HepG2 (cell line): ENCODE measurements around the gene BRMS1. TPM values are rescaled to one million over a fixed set of nuclear protein-coding genes. Genes with fewer than 3 reads are reported as not detected.

Experiments used
- ETV6 ChIP-seq: sonication (generic); formaldehyde crosslinking; conservative IDR thresholded peaks from 2 replicates; pipeline ENCODE4 v1.4.0; 2020; ENCODE audit warnings: missing genetic modification reagents
- MIER3 ChIP-seq: IDR thresholded peaks from 2 replicates; pipeline ENCODE4 v1.6.1; 2016; ENCODE audit warnings: missing compliant biosample characterization, borderline replicate concordance
- ZNF224 ChIP-seq: sonication (generic); formaldehyde crosslinking; IDR thresholded peaks from 2 replicates; pipeline ENCODE4 v1.5.0; 2020; ENCODE audit warnings: mild to moderate bottlenecking, missing genetic modification reagents
- ZNF362 ChIP-seq: sonication (generic); formaldehyde crosslinking; IDR thresholded peaks from 2 replicates; pipeline ENCODE4 v1.4.0; 2020; ENCODE audit warnings: missing genetic modification reagents, mild to moderate bottlenecking, borderline replicate concordance
- ZNF446 ChIP-seq: sonication (generic); formaldehyde crosslinking; IDR thresholded peaks from 2 replicates; pipeline ENCODE4 v1.5.0; 2020; ENCODE audit warnings: mild to moderate bottlenecking, missing genetic modification reagents
- polyA plus RNA-seq, 8 experiments: library from polyadenylated mRNA; depleted of rRNA in 3 of 8; stranded (reverse) in 7 of 8; unstranded in 1 of 8; fragments of >200 nt; fragmentation: Illumina TruSeq in 4 of 8; extraction: Trizol in 4 of 8; gene quantifications; 2 replicates each; pipeline versions ENCODE4 v1.2.1 to v1.2.3, GENCODE V29; 2011 to 2016; ENCODE audit warnings: low read depth in 4 of 8, missing spikeins in 1 of 8, mixed read lengths in 1 of 8; ENCODE audit not compliant: insufficient read depth in 1 of 8
- total RNA-seq, 5 experiments: library from RNA; depleted of rRNA; stranded (reverse); fragments of >200 nt; fragmentation: Illumina TruSeq; extraction: Trizol; gene quantifications; 2 replicates each; pipeline ENCODE4 v1.2.3, GENCODE V29; 2016; ENCODE audit warnings: low read depth in 1 of 5
- TF ChIP-seq, protein P1 (sequence below): sonication (generic); formaldehyde crosslinking; IDR thresholded peaks from 2 replicates; pipeline ENCODE4 v1.5.1; 2020; ENCODE audit warnings: mild to moderate bottlenecking, missing genetic modification reagents, borderline replicate concordance
- TF ChIP-seq, protein P2 (sequence below): sonication (generic); formaldehyde crosslinking; IDR thresholded peaks from one replicate; pipeline ENCODE4 v1.5.1; 2020; ENCODE audit warnings: mild to moderate bottlenecking, missing genetic modification reagents; ENCODE audit errors: not compliant biosample characterization
- TF ChIP-seq, protein P3 (sequence below): sonication (generic); formaldehyde crosslinking; IDR thresholded peaks from 2 replicates; pipeline ENCODE4 v1.5.0; 2020; ENCODE audit warnings: missing genetic modification reagents
- TF ChIP-seq, protein P4 (sequence below): sonication (generic); formaldehyde crosslinking; IDR thresholded peaks from 2 replicates; pipeline ENCODE4 v1.4.0; 2020; ENCODE audit warnings: mild to moderate bottlenecking, missing genetic modification reagents

The BRMS1 gene
- total and polyA plus RNA-seq, 2 of the 13 experiments (the other 11 are each of a cell fraction or from before 2014, with no cell fraction given): 15.8 to 55.7 TPM

DNA sequence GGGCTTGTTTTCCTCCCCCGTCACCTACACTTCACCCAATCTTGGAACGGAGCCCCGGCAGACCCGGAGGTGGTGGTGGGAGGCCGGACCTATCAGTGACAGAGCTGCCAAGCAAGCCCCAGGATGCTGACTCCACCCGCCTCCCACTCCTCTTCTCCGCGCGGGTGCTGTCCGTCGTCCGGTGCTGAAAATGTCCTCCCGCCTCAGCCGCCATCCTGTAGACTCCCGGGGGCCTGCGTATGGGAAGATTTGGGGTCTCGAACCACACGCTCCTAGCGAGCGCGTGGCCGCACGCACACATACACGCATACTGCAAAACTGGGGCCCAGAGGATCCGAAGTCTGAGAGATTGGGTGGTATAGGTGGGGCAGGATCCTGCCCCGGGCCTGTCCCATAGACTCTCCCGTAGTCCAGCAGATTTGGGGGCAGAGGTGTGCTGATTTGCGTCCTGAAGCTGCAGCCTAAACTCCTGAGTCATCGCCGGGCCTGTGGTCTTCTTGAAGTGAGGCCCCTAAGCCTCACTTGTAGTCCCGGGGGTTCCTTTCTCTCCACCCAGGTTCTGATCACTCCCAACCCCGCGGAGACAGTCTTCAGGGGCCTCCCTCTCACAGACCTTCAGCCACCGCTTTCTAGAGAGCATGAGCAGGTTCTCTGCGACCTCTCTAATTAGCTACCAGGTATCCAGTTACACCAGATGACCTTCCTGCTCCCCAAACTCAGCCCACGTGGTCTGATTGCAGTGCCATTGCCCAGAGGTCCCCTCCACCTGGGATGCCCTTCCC lies 55.2 kb downstream of the BRMS1 start (continued):
- TF ChIP-seq, protein P1, sequence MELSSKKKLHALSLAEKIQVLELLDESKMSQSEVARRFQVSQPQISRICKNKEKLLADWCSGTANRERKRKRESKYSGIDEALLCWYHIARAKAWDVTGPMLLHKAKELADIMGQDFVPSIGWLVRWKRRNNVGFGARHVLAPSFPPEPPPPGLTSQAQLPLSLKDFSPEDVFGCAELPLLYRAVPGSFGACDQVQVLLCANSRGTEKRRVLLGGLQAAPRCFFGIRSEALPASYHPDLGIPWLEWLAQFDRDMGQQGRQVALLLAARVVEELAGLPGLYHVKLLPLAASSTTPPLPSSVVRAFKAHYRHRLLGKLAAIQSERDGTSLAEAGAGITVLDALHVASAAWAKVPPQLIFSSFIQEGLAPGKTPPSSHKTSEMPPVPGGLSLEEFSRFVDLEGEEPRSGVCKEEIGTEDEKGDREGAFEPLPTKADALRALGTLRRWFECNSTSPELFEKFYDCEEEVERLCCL (CRISPR knock-in tag): peak; percentile 82; the same call in 1 of the 2 replicates
- TF ChIP-seq ZNF362 (no peak), ZNF446 (peak; percentile 82; the same call in 1 of the 2 replicates), ETV6 (CRISPR knock-in tag) (peak; percentile 77; the same call in 1 of the 2 replicates), MIER3 (no peak), ZNF224 (CRISPR knock-in tag) (no peak)
- TF ChIP-seq, protein P2, sequence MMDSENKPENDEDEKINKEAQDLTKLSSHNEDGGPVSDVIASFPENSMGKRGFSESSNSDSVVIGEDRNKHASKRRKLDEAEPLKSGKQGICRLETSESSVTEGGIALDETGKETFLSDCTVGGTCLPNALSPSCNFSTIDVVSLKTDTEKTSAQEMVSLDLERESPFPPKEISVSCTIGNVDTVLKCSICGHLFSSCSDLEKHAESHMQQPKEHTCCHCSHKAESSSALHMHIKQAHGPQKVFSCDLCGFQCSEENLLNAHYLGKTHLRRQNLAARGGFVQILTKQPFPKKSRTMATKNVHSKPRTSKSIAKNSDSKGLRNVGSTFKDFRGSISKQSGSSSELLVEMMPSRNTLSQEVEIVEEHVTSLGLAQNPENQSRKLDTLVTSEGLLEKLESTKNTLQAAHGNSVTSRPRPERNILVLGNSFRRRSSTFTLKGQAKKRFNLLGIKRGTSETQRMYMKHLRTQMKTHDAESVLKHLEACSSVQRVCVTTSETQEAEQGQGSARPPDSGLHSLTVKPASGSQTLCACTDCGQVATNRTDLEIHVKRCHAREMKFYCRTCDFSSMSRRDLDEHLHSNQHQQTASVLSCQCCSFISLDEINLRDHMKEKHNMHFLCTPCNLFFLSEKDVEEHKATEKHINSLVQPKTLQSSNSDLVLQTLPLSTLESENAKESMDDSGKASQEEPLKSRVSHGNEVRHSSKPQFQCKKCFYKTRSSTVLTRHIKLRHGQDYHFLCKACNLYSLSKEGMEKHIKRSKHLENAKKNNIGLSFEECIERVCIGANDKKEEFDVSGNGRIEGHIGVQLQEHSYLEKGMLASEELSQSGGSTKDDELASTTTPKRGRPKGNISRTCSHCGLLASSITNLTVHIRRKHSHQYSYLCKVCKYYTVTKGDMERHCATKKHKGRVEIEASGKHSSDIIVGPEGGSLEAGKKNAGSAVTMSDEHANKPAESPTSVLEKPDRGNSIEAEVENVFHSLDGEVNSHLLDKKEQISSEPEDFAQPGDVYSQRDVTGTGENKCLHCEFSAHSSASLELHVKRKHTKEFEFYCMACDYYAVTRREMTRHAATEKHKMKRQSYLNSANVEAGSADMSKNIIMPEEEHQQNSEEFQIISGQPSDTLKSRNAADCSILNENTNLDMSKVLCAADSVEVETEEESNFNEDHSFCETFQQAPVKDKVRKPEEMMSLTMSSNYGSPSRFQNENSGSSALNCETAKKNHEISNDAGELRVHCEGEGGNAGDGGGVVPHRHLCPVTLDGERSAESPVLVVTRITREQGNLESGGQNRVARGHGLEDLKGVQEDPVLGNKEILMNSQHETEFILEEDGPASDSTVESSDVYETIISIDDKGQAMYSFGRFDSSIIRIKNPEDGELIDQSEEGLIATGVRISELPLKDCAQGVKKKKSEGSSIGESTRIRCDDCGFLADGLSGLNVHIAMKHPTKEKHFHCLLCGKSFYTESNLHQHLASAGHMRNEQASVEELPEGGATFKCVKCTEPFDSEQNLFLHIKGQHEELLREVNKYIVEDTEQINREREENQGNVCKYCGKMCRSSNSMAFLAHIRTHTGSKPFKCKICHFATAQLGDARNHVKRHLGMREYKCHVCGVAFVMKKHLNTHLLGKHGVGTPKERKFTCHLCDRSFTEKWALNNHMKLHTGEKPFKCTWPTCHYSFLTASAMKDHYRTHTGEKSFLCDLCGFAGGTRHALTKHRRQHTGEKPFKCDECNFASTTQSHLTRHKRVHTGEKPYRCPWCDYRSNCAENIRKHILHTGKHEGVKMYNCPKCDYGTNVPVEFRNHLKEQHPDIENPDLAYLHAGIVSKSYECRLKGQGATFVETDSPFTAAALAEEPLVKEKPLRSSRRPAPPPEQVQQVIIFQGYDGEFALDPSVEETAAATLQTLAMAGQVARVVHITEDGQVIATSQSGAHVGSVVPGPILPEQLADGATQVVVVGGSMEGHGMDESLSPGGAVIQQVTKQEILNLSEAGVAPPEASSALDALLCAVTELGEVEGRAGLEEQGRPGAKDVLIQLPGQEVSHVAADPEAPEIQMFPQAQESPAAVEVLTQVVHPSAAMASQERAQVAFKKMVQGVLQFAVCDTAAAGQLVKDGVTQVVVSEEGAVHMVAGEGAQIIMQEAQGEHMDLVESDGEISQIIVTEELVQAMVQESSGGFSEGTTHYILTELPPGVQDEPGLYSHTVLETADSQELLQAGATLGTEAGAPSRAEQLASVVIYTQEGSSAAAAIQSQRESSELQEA (CRISPR knock-in tag): no peak
- TF ChIP-seq, protein P3, sequence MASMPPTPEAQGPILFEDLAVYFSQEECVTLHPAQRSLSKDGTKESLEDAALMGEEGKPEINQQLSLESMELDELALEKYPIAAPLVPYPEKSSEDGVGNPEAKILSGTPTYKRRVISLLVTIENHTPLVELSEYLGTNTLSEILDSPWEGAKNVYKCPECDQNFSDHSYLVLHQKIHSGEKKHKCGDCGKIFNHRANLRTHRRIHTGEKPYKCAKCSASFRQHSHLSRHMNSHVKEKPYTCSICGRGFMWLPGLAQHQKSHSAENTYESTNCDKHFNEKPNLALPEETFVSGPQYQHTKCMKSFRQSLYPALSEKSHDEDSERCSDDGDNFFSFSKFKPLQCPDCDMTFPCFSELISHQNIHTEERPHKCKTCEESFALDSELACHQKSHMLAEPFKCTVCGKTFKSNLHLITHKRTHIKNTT (CRISPR knock-in tag): no peak
- TF ChIP-seq, protein P4, sequence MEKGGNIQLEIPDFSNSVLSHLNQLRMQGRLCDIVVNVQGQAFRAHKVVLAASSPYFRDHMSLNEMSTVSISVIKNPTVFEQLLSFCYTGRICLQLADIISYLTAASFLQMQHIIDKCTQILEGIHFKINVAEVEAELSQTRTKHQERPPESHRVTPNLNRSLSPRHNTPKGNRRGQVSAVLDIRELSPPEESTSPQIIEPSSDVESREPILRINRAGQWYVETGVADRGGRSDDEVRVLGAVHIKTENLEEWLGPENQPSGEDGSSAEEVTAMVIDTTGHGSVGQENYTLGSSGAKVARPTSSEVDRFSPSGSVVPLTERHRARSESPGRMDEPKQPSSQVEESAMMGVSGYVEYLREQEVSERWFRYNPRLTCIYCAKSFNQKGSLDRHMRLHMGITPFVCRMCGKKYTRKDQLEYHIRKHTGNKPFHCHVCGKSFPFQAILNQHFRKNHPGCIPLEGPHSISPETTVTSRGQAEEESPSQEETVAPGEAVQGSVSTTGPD (CRISPR knock-in tag): 0 out of 2 replicates have a peak, but pooled peaks have one; percentile 23
